ENCODE measurements around the gene CCDC68.

- TF ChIP-seq POLR2AphosphoS5 (IDR thresholded peaks at IDR 0.05; ENCODE audit: low read depth, low read length) (no peak), REST (IDR thresholded peaks at IDR 0.05; ENCODE audit: insufficient read depth in 1 of 2, low read depth in 2 of 2, low read length in 2 of 2) (no peak), FOXP2 (optimal IDR thresholded peaks at IDR 0.05; ENCODE audit: borderline replicate concordance, extremely low read depth, extremely low read length, insufficient read depth) (no peak)
These were observed 936 bp upstream of the CCDC68 start for GRCh38 chr18:54960197-54960596.

All from PFSK-1 (cell line).